ENCODE results near the gene CRCP.

DNA sequence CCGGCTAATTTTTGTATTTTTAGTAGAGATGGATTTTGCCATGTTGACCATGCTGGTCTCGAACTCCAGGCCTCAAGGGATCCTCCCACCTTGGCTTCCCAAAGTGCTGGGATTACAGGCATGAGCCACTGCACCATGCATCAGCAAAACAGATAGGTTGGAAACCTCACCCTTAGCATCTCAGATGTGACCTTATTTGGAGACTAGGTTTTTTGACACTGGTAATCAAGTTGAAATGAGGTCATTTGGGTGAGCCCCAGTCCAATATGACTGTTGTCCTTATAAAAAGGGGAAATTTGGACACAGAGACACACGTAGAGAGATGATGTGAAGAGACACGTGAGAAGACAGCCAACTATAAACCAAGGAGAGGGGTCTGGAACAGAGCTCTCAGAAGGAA lies 48.0 kb downstream of the CRCP start:
- TF ChIP-seq, protein P1, sequence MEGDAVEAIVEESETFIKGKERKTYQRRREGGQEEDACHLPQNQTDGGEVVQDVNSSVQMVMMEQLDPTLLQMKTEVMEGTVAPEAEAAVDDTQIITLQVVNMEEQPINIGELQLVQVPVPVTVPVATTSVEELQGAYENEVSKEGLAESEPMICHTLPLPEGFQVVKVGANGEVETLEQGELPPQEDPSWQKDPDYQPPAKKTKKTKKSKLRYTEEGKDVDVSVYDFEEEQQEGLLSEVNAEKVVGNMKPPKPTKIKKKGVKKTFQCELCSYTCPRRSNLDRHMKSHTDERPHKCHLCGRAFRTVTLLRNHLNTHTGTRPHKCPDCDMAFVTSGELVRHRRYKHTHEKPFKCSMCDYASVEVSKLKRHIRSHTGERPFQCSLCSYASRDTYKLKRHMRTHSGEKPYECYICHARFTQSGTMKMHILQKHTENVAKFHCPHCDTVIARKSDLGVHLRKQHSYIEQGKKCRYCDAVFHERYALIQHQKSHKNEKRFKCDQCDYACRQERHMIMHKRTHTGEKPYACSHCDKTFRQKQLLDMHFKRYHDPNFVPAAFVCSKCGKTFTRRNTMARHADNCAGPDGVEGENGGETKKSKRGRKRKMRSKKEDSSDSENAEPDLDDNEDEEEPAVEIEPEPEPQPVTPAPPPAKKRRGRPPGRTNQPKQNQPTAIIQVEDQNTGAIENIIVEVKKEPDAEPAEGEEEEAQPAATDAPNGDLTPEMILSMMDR (IDR thresholded peaks at IDR 0.05), result no peak
- TF ChIP-seq EP300 (IDR thresholded peaks at IDR 0.05), result no peak

Measured in sigmoid colon (tissue), 4 donors.